Erythroblast (primary cell): ENCODE results near the gene TBATA.

Source experiments
- GATA1 ChIP-seq: IDR thresholded peaks from 2 replicates; pipeline ENCODE4 v1.6.1; 2011; ENCODE audit warnings: low read depth, mild to moderate bottlenecking, control low read depth, low read length, moderate library complexity
- POLR2A ChIP-seq: IDR thresholded peaks from 2 replicates; pipeline ENCODE4 v1.6.1; 2011; ENCODE audit warnings: mild to moderate bottlenecking, low read length

DNA sequence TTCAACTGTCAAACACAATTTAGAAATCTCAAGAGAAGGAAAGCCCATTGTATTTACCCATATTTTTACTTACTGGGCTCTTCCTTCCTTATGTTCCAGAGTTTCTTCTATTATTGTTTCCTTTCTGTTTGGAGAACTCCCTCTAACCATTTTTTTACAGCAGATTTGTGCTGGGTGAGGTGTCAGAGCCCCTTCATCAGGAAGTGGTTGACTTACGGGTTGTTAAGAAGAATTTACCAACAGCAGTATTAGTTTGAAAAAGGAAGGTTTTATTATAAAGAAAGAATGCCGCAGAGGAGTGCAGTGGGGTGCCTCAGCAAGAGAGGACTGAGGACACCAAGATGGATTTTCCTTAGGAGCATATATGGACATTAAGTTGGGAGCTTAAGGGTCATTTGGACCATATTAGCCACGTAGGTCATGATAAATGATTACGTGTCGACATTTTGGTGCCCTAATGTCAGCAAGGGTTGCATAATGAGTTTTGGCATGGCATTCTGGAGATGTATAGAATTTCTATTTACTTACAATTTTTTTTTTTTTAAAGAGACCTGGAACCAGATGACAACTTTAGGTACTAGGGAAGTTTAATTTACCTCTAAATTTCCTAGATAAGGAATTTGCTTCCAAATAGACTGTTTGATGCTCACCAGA is 6.3 kb upstream of the TBATA start:
- no peak for TF ChIP-seq POLR2A
- no peak for TF ChIP-seq GATA1
